HG03342 (cell line): ENCODE results near the gene COASY.

Source experiments
- ATAC-seq: cut with Tn5 transposase; IDR thresholded peaks from one replicate; pipeline ENCODE4 v1.9.1; 2021; ENCODE audit warnings: mild to moderate bottlenecking, moderate library complexity; ENCODE audit not compliant: unreplicated experiment

Gene COASY

GRCh38 chr17:42561897-42562387 is at the start of gene COASY:
Gene COASY (plus strand): TSS chr17:42562148. CDS start chr17:42562623, 475 bp downstream.
- ATAC-seq: no peak

DNA sequence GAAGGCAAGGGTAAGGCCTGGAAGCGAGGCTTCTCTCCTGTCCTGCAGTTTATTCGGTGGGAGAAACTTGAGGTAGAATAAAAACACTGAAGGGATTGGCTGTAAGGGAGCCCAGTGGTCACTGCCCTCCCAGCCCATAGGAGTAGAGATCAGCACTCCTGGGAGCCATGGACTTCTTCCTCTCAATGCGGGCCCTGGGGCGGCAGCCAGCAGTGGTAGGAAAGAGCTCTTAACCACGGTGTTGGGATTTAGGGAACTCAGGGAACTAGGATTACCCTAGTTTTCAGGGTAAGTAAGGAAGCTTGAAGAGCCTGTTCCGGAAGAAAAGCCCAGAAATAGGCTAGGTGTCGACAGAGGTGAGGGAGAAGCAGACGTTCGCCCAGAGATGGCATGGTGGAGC is 49.7 kb upstream of the COASY start:
- ATAC-seq: no peak

DNA sequence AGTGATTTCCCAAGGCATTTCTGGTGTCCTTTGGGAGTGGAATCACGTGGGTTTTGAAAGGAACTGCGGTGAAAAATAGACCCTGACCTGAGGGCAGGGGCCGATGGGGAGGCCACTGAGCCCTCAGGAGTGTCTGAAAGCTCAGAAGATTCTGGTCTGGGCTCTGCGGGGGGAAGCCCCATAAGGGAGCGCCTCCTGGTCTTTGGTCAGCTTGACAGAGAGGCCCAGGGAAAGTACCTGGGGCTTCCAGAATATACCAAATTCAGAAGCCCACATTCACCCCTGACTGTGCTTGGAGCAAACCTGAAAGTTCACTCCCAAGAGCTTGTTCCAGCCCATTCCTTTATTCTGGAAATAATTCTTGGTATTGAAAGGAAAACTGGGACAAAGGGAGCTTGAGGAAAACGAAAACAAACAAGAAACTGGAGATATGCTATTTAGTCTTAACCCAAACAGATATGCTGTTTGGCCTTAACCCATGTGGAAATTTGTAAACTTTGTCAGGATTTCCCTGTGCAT is 49.2 kb upstream of the COASY start:
- ATAC-seq: no peak

DNA sequence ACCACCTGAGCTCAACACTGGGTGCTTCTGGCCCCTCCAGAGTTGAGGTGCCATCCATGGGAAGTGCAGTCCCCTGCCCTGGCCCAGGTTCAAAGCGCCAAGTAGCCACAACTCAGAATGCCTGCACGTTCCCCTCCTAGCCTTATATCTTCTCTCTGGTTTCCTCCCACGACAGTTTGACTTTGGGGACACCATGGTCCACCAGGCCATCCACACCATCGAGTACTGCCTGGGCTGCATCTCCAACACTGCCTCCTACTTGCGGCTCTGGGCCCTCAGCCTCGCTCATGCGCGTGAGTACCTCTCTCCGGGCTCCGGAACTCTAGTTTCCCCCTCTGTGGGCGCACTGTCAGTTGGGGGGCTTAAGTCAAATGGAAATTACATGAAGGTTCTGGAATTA is 48.3 kb upstream of the COASY start:
- no peak for ATAC-seq

GRCh38 chr17:42514279-42514678 is 47.7 kb upstream of the COASY start:
- no peak for ATAC-seq

DNA sequence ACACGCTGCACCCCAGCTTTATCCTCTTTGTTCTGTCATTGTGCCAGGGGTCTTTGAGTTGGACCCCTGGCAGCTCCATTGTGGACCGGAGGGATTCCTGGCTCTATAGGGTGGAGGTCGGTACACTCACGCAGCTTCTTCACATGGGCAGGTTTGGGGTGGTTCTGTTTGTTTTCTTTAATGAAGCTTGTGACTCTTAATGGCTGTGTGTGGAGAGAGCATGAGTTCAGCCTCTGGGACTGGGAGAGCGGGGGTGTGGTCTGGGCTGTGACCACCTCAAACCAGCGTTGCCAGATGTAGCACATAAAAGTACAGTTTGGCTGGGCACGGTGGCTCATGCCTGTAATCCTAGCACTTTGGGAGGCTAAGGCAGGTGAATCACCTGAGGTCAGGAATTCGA is 47.1 kb upstream of the COASY start:
- ATAC-seq: no peak

GRCh38 chr17:42517516-42517915 is 44.4 kb upstream of the COASY start:
- no peak for ATAC-seq

- ATAC-seq: no peak
These were observed 43.7 kb upstream of the COASY start for GRCh38 chr17:42518046-42518754.

DNA sequence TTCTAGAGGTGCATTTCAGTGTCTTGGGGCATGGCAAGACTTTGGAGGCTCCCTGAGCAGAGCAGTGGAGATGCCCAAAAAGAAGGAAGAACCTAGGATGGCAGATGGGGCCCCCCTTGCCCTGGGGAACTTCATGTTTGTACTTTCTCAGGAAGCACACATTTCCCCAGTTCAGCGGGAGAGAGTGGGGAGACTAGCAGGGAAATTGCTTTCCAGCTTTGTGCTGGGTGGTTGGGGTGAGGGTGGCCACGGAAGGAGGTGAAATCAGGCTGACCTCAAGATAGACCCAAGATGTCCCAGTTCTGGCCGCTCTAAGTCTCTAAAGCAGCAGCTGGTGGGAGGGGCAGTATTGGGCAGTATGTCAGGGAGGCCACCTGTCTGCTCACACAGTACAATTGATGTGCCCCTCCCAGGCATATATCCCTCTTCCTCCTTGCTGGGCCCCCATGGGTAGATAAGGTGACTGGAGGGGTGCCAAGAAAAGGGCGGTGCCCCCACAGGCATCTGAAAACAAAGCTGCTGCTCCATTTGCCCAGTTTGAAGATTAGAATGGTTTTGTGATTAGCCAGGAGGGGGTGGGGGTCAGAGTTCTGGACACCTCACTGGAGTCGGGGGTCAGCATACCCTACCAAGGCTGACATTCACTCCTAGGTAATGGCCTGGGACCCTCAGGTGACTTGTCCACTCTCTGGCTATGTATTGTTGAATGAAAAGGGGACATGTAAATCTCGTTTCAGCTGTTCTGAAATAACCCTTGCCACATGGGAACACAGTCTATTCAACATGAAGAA is 43.0 kb upstream of the COASY start:
- no peak for ATAC-seq

- no peak for ATAC-seq
These were observed 42.1 kb upstream of the COASY start for GRCh38 chr17:42519546-42520491.

DNA sequence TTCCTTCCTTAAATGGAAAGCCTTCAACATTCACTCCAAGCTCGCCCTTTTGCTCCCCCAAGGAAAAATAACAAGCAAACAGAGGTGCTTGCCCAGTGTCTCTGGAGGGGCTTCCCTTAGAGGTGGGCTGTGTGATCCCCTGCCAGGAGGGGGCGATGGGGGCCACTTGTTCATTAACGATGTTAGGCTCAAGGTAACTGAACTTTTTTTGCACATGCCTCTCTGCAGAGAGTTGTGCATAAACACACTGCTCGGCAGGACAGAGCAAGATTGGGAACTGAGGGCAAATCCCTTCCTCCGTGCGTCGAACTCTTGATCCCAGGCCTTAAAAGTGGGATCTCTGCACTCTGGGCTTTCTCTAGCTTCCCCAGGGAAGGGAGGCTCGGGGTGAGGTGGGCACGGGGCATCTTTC is 41.4 kb upstream of the COASY start:
- ATAC-seq: no peak

DNA sequence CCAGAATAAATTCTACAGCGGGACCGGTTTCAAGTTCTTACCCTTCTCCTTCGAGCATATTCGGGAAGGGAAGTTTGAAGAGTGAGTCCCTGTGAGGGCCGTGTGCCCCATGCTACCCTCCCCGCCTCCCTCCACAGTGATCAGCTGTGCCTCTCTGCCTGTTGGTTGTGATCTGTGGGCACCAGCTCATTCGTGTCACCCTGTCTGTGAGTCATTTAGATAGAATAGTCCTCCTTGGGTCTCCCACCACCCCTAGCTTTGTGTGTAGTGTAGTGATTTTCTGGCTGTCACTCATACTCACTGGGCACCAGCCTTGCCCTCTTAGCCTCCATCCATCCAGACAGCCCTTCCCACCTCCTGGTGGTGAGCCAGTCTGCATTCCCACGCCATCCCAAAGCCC is 40.9 kb upstream of the COASY start:
- ATAC-seq: no peak

- no peak for ATAC-seq
These were observed 40.2 kb upstream of the COASY start for GRCh38 chr17:42521666-42522262.

- ATAC-seq: no peak
These were observed 39.6 kb upstream of the COASY start for GRCh38 chr17:42522263-42522790.

- no peak for ATAC-seq
These were observed 39.1 kb upstream of the COASY start for GRCh38 chr17:42522798-42523278.

GRCh38 chr17:42525221-42525620 is 36.7 kb upstream of the COASY start:
- ATAC-seq: no peak

DNA sequence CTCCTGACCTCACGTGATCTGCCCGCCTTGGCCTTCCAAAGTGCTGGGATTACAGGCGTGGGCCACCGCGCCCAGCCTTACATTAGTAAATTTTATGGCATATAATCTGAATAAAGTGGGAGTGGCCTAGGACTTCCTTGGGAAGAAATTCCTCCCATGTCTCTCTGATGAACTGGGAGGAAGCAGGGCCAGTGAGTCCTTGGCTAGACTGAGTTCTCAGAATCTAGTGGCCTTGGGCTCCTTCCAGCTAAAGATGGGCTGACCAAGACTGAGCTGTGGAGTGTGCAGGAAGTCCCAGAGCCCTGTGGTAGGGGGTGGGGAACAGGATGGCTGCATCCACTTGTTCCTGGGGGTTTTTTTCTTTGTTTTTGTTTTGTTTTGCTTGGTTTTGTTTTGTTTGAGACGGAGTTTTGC is 35.9 kb upstream of the COASY start:
- no peak for ATAC-seq

DNA sequence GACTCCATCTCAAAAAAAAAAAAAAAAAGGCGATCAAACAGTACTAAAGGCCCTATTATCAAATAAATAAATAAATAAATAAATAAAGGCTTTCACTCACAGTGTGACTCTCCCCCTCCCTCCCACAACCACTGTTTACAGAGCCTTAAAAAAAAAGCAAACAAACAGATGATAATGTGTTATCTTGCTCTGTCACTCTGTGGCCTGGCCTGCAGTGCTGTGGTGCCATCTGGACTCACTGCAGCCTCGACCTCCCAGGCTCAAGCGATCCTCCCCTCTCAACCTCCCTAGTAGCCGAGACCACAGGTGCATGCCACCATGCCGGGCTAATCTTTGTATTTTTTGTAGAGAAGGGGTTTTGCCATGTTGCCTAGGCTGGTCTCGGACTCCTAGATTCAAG is 34.0 kb upstream of the COASY start:
- ATAC-seq: no peak

DNA sequence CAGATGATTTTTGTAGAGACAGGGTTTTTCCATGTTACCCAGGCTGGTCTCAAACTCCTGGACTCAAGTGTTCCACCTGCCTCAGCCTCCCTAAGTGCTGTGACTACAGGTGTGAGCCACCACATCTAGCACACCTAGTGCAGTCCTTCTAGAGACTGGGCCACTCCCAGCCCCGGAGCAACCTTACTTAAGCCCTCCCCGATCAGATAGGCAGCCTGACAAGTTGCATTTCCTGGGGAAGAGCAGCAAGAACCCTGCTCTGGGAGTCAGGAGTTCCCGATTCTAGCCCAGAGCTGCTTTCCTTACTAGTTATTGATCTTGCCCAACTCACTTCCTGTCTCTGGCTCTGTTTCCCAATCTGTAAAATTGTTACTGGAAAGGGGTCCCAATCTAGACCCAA is 32.9 kb upstream of the COASY start:
- ATAC-seq: no peak

DNA sequence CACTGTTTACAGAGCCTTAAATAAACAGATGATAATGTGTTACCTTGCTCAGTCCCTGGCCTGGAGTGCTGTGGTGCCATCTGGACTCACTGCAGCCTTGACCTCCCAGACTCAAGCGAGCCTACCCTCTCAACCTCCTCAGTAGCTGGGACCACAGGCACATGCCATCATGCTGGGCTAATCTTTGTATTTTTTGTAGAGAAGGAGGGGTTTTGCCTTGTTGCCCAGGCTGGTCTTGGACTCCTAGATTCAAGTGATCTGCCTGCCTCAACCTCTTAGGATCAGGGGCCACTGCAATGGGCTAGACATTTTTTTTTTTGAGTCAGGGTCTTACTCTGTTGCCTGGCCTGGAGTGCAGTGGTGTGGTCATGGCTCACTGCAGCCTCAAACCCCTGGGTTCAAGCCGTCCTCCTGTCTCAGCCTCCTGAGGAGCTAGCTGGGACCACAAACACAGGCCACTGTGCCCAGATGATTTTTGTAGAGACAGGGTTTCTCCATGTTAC is 30.9 kb upstream of the COASY start:
- ATAC-seq: no peak
